HL-60 (cell line): ENCODE results near the gene TMEM229A.

Experiments
- DNase-seq, 2 experiments: peaks; one replicate each; pipeline ENCODE4 v3.0.0-alpha.2; 2010 to 2020; ENCODE audit warnings: low read depth in 1 of 2, low spot score in 1 of 2
- H3K27ac ChIP-seq: fragments of 250-450 bp; sonication (Bioruptor Pico); replicated peaks from 2 replicates; pipeline ENCODE4 v1.5.1; 2020; ENCODE audit warnings: mild to moderate bottlenecking, moderate library complexity
- H3K27me3 ChIP-seq: fragments of 250-450 bp; sonication (Bioruptor Pico); 2 replicates; pipeline ENCODE4 v1.5.1; 2021; ENCODE audit warnings: mild to moderate bottlenecking, moderate library complexity; ENCODE audit not compliant: insufficient read depth, poor library complexity, severe bottlenecking
- H3K4me3 ChIP-seq: replicated peaks from 2 replicates; pipeline ENCODE4 v1.5.1; 2011; ENCODE audit warnings: mild to moderate bottlenecking, control low read depth, low read length; ENCODE audit not compliant: insufficient read depth
- GABPA ChIP-seq: IDR thresholded peaks from 2 replicates; pipeline ENCODE4 v1.6.1; 2012; ENCODE audit warnings: low read depth
- POLR2AphosphoS5 ChIP-seq: IDR thresholded peaks from 2 replicates; pipeline ENCODE4 v1.6.1; 2012; ENCODE audit warnings: low read depth
- SPI1 ChIP-seq: IDR thresholded peaks from 2 replicates; pipeline ENCODE4 v1.6.1; 2012; ENCODE audit warnings: low read depth, mild to moderate bottlenecking, borderline replicate concordance
- TF ChIP-seq, protein P1 (sequence below): IDR thresholded peaks from 2 replicates; pipeline ENCODE4 v1.6.1; 2012; ENCODE audit warnings: low read depth; ENCODE audit not compliant: insufficient replicate concordance
- TF ChIP-seq, protein P2 (sequence below): IDR thresholded peaks from one replicate; pipeline ENCODE4 v1.5.1; 2011; ENCODE audit warnings: low read length, control low read depth, inconsistent platforms; ENCODE audit not compliant: insufficient read depth

The TMEM229A gene

DNA sequence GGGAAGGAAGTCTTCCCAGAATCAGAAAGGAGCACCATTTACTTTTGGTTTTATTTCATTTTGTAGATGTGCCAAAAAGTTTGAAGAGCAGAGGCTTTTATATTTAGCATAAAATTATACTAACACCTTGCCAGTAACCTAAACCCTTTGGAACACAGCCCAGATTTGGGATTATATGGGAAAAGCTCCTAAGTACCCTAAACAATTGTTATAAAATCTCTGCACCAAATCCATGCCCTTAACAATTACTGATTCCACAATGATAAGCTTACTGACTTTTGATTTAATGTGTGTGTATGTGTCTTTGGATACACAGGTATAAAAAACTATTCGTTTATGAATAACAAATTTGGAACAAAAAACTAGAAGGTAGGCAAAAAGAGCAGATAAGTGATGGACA lies 39.0 kb upstream of the TMEM229A start:
- H3K4me3 ChIP-seq, result no peak overlapping the region
- DNase-seq, result no peak
- TF ChIP-seq SPI1 (no peak), POLR2AphosphoS5 (no peak), GABPA (no peak)
- TF ChIP-seq, protein P1, sequence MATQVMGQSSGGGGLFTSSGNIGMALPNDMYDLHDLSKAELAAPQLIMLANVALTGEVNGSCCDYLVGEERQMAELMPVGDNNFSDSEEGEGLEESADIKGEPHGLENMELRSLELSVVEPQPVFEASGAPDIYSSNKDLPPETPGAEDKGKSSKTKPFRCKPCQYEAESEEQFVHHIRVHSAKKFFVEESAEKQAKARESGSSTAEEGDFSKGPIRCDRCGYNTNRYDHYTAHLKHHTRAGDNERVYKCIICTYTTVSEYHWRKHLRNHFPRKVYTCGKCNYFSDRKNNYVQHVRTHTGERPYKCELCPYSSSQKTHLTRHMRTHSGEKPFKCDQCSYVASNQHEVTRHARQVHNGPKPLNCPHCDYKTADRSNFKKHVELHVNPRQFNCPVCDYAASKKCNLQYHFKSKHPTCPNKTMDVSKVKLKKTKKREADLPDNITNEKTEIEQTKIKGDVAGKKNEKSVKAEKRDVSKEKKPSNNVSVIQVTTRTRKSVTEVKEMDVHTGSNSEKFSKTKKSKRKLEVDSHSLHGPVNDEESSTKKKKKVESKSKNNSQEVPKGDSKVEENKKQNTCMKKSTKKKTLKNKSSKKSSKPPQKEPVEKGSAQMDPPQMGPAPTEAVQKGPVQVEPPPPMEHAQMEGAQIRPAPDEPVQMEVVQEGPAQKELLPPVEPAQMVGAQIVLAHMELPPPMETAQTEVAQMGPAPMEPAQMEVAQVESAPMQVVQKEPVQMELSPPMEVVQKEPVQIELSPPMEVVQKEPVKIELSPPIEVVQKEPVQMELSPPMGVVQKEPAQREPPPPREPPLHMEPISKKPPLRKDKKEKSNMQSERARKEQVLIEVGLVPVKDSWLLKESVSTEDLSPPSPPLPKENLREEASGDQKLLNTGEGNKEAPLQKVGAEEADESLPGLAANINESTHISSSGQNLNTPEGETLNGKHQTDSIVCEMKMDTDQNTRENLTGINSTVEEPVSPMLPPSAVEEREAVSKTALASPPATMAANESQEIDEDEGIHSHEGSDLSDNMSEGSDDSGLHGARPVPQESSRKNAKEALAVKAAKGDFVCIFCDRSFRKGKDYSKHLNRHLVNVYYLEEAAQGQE, result no peak
- TF ChIP-seq, protein P2, sequence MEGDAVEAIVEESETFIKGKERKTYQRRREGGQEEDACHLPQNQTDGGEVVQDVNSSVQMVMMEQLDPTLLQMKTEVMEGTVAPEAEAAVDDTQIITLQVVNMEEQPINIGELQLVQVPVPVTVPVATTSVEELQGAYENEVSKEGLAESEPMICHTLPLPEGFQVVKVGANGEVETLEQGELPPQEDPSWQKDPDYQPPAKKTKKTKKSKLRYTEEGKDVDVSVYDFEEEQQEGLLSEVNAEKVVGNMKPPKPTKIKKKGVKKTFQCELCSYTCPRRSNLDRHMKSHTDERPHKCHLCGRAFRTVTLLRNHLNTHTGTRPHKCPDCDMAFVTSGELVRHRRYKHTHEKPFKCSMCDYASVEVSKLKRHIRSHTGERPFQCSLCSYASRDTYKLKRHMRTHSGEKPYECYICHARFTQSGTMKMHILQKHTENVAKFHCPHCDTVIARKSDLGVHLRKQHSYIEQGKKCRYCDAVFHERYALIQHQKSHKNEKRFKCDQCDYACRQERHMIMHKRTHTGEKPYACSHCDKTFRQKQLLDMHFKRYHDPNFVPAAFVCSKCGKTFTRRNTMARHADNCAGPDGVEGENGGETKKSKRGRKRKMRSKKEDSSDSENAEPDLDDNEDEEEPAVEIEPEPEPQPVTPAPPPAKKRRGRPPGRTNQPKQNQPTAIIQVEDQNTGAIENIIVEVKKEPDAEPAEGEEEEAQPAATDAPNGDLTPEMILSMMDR, result no peak
- H3K27ac ChIP-seq, result no peak overlapping the region
- H3K27me3 ChIP-seq, result no peaks in the 10 kb centered on the region

DNA sequence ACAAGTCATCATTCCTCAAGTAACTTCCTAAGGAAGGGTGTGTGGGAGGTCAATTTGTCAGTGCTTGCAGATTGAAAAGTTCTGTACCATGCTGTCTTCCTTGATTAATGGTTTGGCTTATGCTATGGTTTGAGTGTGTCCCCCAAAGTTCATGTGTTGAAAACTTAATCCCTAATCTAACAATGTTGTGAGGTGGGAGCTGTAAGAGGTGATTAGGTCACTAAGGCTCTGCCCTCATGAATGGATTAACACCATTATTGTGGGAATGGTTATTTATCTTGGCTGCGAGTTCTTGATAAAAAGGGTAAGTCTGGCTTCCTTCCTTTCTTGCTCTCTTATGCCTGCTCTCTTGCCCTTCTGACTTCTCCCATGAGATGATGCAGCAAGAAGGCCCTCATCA lies 29.3 kb upstream of the TMEM229A start:
- Histone ChIP-seq H3K27me3 (no peaks in the 10 kb centered on the region), H3K4me3 (no peak overlapping the region), H3K27ac (no peak overlapping the region)
- no peak for TF ChIP-seq POLR2AphosphoS5
- TF ChIP-seq, protein P1, result no peak
- no peak for TF ChIP-seq GABPA
- TF ChIP-seq, protein P2, result no peak
- TF ChIP-seq SPI1, result no peak
- no peak for DNase-seq

DNA sequence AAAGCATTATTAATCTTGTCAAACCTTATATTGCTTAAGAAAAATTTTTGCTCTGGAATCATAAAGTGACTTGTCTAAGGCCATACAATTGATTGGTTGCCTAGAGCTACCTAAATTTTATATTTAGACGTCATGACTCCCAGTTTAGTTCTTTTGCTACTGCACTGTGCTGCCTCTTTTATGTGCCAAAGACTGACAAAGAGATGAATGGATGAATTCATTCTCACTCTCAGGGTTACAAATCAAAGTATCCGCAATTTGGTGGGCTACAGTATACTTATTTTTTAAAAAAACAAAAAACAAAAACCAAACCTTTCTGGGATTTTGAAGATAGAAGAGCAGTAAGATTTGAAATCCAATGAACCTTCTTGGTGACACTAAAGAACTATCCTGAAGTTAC lies 27.7 kb upstream of the TMEM229A start:
- TF ChIP-seq, protein P2, result no peak
- TF ChIP-seq, protein P1, result no peak
- no peak for TF ChIP-seq GABPA
- no peak for TF ChIP-seq POLR2AphosphoS5
- no peak for TF ChIP-seq SPI1

More for the DNA sequence above, 27.7 kb upstream of the TMEM229A start:
- Histone ChIP-seq H3K27me3 (no peaks in the 10 kb centered on the region), H3K4me3 (no peak overlapping the region), H3K27ac (no peak overlapping the region)
- DNase-seq, result no peak
